Progenitor cell of endocrine pancreas (in vitro differentiated cells): ENCODE results near the gene TCP1. TPM values are rescaled to one million over a fixed set of nuclear protein-coding genes. Genes with fewer than 3 reads are reported as not detected.
"Not testable (repeated sequence)": the region's sequence is repeated elsewhere in the genome, so short reads cannot be mapped to it uniquely, and the experiment has no call there.

ENCODE experiments used
- DNase-seq: peaks from one replicate; pipeline ENCODE4 v3.0.0; 2021; ENCODE audit warnings: low spot score; ENCODE audit not compliant: unreplicated experiment
- H3K27ac Mint-ChIP-seq: 2 replicates; pipeline ENCODE4 v1.8.0; 2021; ENCODE audit warnings: mild to moderate bottlenecking, moderate library complexity, mixed read lengths
- H3K27me3 Mint-ChIP-seq: 2 replicates; pipeline ENCODE4 v1.8.0; 2021; ENCODE audit warnings: mixed read lengths
- H3K36me3 Mint-ChIP-seq: 2 replicates; pipeline ENCODE4 v1.8.0; 2022; ENCODE audit warnings: mixed read lengths; ENCODE audit not compliant: insufficient read depth
- H3K4me1 Mint-ChIP-seq: 2 replicates; pipeline ENCODE4 v1.8.0; 2021; ENCODE audit warnings: low read depth, mixed read lengths
- H3K4me3 Mint-ChIP-seq: 2 replicates; pipeline ENCODE4 v1.8.0; 2021; ENCODE audit warnings: low read depth, mild to moderate bottlenecking, moderate library complexity, mixed read lengths
- H3K9me3 Mint-ChIP-seq: 2 replicates; pipeline ENCODE4 v1.8.0; 2021; ENCODE audit warnings: low read depth, mixed read lengths
- CTCF ChIP-seq: fragments of 200-600 bp; sonication (generic); IDR thresholded peaks from one replicate; pipeline ENCODE4 v1.5.0; 2021; ENCODE audit warnings: antibody characterized with exemption, mild to moderate bottlenecking; ENCODE audit not compliant: unreplicated experiment
- total RNA-seq: library from RNA; stranded (reverse); gene quantifications from 2 replicates; pipeline ENCODE4 v1.2.1, GENCODE V29; 2021

TCP1 gene
- total RNA-seq, 1 donor from 2014 or later, result 218 TPM

DNA sequence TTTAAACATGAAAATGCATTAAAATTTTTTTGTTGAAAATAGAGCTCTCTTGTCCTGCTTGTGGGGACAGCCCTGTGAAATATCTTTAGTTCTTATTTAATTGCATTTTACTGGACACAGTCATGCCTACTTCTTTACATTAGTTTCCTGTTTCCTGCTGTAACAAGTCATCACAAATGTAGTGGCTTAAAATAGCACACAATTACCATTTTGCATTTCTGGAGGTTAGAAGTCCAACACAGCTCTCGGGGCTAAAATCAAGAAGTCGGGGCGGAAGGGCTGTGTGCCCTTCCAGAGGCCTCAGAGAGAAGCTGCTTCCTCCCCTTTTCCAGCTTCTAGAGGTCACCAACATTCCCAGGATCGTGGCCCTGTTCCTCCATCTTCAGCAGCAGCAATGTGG lies 40.1 kb upstream of the TCP1 start:
- Mint-ChIP-seq H3K27me3 (peaks cover 20% of the 10 kb centered on the region), H3K36me3 (no peaks in the 10 kb centered on the region), H3K4me3 (no peak overlapping the region), H3K4me1 (no peaks in the 10 kb centered on the region), H3K9me3 (no peaks in the 10 kb centered on the region), H3K27ac (no peak overlapping the region)
- TF ChIP-seq CTCF, result no peak
- DNase-seq, result no peak

- no peak for TF ChIP-seq CTCF
- no peak for DNase-seq
These were observed 38.7 kb upstream of the TCP1 start for GRCh38 chr6:159828074-159828473.

DNA sequence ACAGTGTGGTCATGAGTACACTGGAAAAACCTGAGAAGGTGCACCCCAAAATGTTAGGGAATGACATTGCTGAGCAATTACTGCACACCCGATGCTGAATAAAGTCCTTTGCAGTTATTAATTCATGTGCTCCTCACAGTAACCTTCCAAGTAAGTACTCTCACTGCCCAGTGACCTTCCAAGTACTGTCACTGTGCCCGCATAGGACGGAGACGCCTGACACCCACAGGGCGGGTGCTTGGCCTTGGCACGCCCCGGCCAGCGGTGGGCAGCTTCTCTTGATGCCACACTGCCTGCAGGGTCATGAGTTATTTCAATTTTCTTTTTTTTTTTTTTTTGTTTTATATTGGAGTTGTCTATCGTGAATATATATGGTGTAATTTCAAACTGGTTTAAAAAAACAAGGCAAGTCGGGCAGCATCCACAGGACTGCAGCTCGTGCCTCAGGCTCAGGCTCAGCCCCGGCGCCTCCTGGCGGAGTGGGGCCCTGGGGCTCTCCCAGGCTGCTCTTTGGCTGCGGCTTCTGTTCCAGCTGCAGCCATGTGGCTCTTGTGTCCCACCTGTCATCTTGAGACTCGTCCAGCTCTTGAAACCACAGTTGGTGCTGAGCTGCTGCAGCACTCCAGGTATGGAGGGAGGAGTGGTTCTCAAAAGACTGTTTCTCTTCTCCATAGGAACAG lies 37.7 kb upstream of the TCP1 start:
- DNase-seq, result no peak
- H3K9me3 Mint-ChIP-seq, result no peaks in the 10 kb centered on the region
- no peaks in the 10 kb centered on the region for H3K36me3 Mint-ChIP-seq
- no peak for TF ChIP-seq CTCF
- H3K27ac Mint-ChIP-seq, result no peak overlapping the region
- H3K4me1 Mint-ChIP-seq, result no peaks in the 10 kb centered on the region
- H3K4me3 Mint-ChIP-seq, result no peak overlapping the region
- H3K27me3 Mint-ChIP-seq, result peaks cover 31% of the 10 kb centered on the region

More at GRCh38 chr6:159828074-159828473, 38.7 kb upstream of the TCP1 start:
- Mint-ChIP-seq H3K9me3 (no peaks in the 10 kb centered on the region), H3K27ac (no peak overlapping the region), H3K4me3 (no peak overlapping the region), H3K36me3 (no peaks in the 10 kb centered on the region), H3K4me1 (no peaks in the 10 kb centered on the region), H3K27me3 (peaks cover 24% of the 10 kb centered on the region)

DNA sequence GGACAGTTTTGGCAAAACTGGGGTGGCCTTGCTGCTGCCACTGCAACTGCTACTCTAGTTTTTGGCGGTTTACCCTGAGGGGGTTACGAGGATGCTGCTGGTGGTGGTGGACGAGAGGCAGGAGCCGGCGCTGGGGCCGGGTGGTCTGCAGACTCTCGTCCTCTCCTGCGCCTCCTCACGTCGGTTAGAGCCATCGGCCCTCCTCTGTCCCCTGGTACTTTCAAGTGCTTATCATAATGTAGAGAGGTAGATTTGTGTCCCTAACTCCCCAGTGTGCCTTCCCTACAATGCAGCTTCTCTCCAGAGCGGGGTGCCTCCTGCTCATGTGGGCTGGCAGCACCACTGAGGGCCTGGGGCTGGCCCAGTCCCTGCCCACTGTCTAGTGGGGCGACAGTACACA lies 36.6 kb upstream of the TCP1 start:
- Mint-ChIP-seq H3K27ac (no peak overlapping the region), H3K36me3 (no peaks in the 10 kb centered on the region), H3K9me3 (no peaks in the 10 kb centered on the region), H3K4me3 (no peak overlapping the region), H3K27me3 (peaks cover 24% of the 10 kb centered on the region), H3K4me1 (no peaks in the 10 kb centered on the region)
- TF ChIP-seq CTCF, result no peak
- DNase-seq, result no peak

DNA sequence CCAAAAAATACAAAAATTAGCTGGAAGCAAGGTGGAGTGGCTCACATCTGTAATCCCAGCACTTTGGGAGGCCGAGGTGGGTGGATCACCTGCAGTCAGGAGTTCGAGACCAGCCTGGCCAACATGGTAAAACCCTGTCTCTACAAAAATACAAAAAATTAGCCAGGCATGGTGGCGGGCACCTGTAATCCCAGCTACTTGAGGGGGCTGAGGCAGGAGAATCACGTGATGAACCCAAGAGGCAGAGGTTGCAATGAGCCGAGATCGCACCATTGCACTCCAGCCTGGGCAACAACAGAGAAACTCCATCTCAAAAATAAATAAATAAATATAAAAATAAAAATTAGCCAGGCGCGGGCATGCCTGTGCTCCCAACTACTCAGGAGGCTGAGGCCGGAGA lies 35.3 kb upstream of the TCP1 start:
- not testable (repeated sequence) for DNase-seq, H3K36me3 Mint-ChIP-seq, H3K4me3 Mint-ChIP-seq, H3K27ac Mint-ChIP-seq, H3K4me1 Mint-ChIP-seq, H3K9me3 Mint-ChIP-seq
- peaks cover 27% of the 10 kb centered on the region for H3K27me3 Mint-ChIP-seq

GRCh38 chr6:159823953-159824352 lies 34.6 kb upstream of the TCP1 start:
- Mint-ChIP-seq H3K4me1 (no peaks in the 10 kb centered on the region), H3K4me3 (no peak overlapping the region), H3K27ac (no peak overlapping the region)

More at GRCh38 chr6:159823953-159824352, 34.6 kb upstream of the TCP1 start:
- Mint-ChIP-seq H3K9me3 (no peaks in the 10 kb centered on the region), H3K36me3 (no peaks in the 10 kb centered on the region), H3K27me3 (peaks cover 30% of the 10 kb centered on the region)
- no peak for DNase-seq
- TF ChIP-seq CTCF, result no peak
